Fibroblast of skin of right biceps (primary cell): ENCODE data around the gene ARL2.
"Not testable (repeated sequence)": the region's sequence is repeated elsewhere in the genome, so short reads cannot be mapped to it uniquely, and the experiment has no call there.

ENCODE experiments used
- DNase-seq: peaks from one replicate; pipeline ENCODE4 v3.0.0-alpha.2; 2013

Gene ARL2

GRCh38 chr11:65008873-65009272 is 5.1 kb upstream of the ARL2 start:
- no peak for DNase-seq

GRCh38 chr11:65013130-65013887 is 651 bp upstream of the ARL2 start:
- peak; percentile 89 for DNase-seq

DNA sequence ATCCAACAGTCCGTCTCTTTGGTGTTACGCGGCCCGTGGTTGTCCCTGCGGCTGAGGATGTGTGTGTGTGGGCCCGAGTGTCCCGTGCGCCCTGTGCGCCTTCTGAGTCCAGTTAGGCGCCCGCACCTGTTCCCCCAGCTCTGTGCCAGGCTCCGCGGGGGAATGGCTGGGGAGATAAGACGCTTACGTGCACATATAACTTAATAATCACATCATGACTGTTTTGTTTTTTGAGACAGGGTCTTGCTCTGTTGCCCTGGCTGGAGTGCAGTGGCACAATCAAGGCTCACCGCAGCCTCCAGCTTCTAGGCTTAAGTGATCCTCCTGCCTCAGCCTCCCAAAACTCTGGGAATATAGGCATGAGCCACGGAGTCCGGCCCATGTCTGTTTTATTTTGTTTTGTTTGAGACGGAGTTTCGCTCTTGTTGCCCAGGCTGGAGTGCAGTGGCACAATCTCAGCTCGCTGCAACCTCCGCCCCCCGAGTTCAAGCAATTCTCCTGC is 817 bp downstream of the ARL2 start:
- no peak for DNase-seq

DNA sequence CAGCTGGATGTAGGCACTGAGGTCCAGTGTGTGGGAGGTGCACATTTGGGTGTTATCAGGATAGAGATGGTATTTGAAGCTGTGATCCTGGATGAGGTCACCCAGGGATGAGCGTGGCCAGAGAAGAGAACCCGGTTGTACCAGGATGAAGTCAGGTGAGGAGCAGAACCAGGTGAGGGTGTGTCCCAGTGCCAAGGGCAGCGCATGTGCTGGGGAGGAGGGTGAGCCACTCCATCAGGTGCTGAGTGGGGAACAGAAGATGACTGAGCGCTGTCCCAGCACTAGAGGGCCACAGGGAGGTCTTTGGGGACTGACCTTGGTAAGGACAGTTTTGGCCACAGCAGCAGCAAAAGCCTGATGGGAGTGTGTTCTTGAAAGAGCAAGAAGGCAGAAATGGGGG is 2.7 kb downstream of the ARL2 start:
- DNase-seq, result no peak

GRCh38 chr11:65017937-65018336 is 4.0 kb downstream of the ARL2 start:
- no peak for DNase-seq

DNA sequence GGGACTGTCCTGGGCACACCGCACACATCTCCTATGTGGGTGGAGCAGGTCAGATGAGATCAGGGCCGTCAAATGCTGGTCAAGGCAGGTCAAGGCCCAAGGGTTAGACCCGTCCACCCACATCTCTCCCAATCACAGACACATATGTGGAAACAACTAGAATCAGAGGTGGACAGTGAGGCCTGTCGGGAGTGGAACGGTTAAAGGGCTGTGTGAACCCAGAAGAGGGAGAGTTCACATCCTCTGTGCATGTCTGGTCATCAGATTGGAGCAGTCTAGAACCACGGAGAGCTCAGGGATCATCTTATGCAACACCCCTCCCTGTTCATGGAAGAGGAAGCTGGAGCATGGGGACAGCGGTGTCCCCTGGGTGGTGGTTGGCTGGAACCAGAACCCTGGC is 5.9 kb downstream of the ARL2 start:
- no peak for DNase-seq

DNA sequence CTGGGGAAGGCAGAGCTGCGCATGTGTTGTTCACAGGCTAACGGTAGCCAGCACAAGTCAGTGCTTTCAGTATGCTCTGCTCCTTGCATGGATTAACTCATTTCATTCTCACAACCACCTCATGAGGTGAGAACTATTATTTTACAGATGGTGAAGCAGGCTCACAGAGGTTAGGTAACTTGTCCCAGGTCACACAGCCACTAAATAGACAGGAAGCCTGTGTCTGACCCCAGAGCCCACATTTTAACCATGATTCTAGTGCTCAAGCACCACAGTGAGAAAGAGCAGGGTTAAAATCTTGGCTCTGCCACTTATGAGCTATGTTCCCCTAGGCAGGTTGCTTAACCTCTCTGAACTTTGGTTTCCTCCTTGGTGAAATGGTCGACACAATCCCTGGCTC is 7.0 kb downstream of the ARL2 start:
- no peak for DNase-seq

- no peak for DNase-seq
Measured at GRCh38 chr11:65021509-65021908, 7.5 kb downstream of the ARL2 start.

- DNase-seq, result not testable (repeated sequence)
Measured at GRCh38 chr11:65023502-65023901, 9.5 kb downstream of the ARL2 start.

DNA sequence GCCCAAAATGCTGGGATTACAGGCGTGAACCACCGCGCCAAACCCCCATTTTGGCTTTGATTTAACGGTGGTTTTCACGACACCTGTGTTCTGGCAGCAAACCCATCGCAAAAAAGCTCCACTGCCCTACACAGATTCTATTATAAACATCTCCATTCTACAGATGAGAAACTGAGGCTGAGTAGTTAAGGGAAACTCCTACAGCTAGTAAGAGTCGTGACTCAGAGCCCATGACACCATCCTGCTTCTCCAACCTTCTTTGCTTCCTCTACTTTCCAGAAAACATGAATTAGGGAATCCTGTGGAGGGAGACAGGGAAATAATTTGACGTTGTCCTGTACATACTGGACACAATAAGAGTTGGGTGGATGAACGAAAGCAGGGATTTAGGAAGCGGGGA is 12.8 kb downstream of the ARL2 start:
- DNase-seq, result no peak

- DNase-seq, result peak; percentile 97
Measured at GRCh38 chr11:65027213-65028067, 13.5 kb downstream of the ARL2 start, which contains the start of gene SNX15. Gene SNX15, plus strand, starts transcription at chr11:65027439. Its CDS starts 99 bp downstream, at chr11:65027538.

GRCh38 chr11:65032216-65032615 is 18.3 kb downstream of the ARL2 start:
- DNase-seq, result no peak

GRCh38 chr11:65034423-65034822 is 20.5 kb downstream of the ARL2 start:
- DNase-seq, result no peak

DNA sequence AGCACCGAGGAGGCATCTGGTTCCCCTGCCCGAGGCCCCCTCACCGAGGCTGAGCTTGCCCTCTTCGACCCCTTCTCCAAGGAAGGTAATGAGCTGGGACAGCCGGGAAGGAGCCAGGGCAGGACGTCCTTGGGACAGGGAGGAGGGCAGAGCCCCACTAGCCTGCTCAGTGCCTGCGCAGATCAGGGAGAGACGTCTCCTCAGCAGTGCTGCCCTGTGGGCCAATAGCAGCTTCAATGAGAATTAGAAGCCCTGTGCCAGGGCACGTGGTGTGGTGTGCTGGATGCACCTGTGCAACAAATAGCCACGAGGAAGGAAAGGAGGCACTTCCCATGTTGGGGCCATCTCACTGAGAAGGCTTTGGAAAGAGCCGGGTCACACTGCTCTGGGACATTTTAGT is 21.6 kb downstream of the ARL2 start:
- no peak for DNase-seq

GRCh38 chr11:65036931-65037330 is 23.0 kb downstream of the ARL2 start:
- no peak for DNase-seq

- no peak for DNase-seq
Measured at GRCh38 chr11:65040520-65040846, 26.5 kb downstream of the ARL2 start.

DNA sequence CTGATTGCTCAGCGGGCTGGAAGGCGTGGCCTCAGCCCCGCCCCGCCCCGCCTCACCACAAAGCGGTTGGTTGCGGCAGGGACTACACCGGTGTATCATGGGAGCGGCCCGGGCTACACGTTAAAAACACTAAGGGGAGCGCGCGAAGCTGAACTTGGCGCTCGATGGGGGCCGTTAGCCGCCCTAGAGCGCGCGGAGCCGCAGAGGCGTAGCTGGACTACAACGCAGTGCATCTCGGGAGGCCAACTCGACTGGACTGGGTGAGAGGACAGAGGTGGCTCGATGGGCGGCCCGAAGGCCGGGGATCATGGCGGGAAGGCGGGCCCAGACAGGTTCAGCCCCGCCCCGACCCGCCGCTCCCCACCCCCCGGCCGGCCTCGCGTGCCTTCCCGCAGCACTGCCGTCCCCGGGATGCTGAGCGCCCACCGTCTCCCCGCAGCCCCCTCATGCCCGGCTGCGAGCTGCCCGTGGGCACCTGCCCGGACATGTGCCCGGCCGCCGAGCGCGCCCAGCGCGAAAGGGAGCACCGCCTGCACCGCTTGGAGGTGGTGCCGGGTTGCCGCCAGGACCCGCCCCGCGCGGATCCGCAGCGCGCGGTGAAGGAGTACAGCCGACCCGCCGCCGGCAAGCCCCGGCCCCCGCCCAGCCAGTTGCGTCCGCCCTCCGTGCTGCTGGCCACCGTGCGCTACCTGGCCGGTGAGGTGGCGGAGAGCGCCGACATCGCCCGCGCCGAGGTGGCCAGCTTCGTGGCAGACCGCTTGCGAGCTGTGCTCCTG is 27.1 kb downstream of the ARL2 start, which contains the start of gene SAC3D1:
Gene SAC3D1, plus strand, starts transcription at position 364 of the 776 bp plus-strand sequence. Its CDS starts 83 bp downstream, at position 447.
- DNase-seq, result peak; percentile 97

GRCh38 chr11:65042891-65043290 is 28.9 kb downstream of the ARL2 start:
- DNase-seq, result no peak

GRCh38 chr11:65043881-65044501 is 30.0 kb downstream of the ARL2 start:
- peak; percentile 30 for DNase-seq

GRCh38 chr11:65045061-65045460 is 31.1 kb downstream of the ARL2 start:
- DNase-seq, result no peak

DNA sequence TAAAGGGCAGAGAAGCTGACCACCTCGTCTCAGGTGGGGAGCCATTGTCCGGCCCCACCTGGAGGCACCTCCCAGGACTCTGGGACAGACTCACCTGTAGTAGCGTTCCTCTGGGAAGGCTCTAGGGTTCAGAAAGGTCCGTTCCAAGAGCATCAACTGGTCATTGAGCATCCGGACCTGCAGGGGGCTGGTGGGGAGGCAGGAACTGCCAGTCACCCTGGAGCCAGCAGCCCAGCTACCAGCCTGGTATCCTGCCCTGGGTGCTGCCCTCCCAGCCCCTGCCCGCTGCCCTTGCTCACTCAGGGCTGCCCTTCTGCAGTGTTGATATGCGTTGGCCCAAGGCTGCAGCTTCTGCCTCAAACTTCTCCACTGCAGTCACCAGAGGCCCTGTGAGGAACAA is 31.8 kb downstream of the ARL2 start:
- no peak for DNase-seq

- peak; percentile 21 for DNase-seq
Measured at GRCh38 chr11:65047581-65048422, 33.8 kb downstream of the ARL2 start.
